KMS-11 (cell line): Measurements from ENCODE around the gene SLC6A1.

ENCODE experiments used
- H2AFZ ChIP-seq: fragments of 200-600 bp; sonication (generic); 2 replicates; pipeline ENCODE4 v1.6.1; 2016; ENCODE audit warnings: antibody characterized with exemption, mixed run types, low read depth
- H3K27ac ChIP-seq: fragments of 200-600 bp; sonication (generic); 2 replicates; pipeline ENCODE4 v1.6.1; 2016; ENCODE audit warnings: mild to moderate bottlenecking, mixed run types
- H3K27me3 ChIP-seq: fragments of 200-600 bp; sonication (generic); 2 replicates; pipeline ENCODE4 v1.6.1; 2017; ENCODE audit warnings: mild to moderate bottlenecking, low read depth, mixed run types, moderate library complexity; ENCODE audit not compliant: insufficient read depth
- H3K36me3 ChIP-seq: fragments of 200-600 bp; sonication (generic); 2 replicates; pipeline ENCODE4 v1.6.1; 2017; ENCODE audit warnings: mild to moderate bottlenecking, mixed run types; ENCODE audit not compliant: insufficient read depth
- H3K4me1 ChIP-seq: fragments of 200-600 bp; sonication (generic); 2 replicates; pipeline ENCODE4 v1.6.1; 2016; ENCODE audit warnings: mild to moderate bottlenecking, low read depth, mixed run types; ENCODE audit not compliant: poor library complexity, severe bottlenecking
- H3K4me2 ChIP-seq: fragments of 200-600 bp; sonication (generic); 2 replicates; pipeline ENCODE4 v1.7.0; 2016; ENCODE audit warnings: mild to moderate bottlenecking, mixed run types
- H3K4me3 ChIP-seq: fragments of 200-600 bp; sonication (generic); IDR thresholded peaks from 2 replicates; pipeline ENCODE4 v1.6.1; 2017; ENCODE audit warnings: low read depth, low read length, mixed read lengths; ENCODE audit not compliant: insufficient read depth
- H3K79me2 ChIP-seq: fragments of 200-600 bp; sonication (generic); 2 replicates; pipeline ENCODE4 v1.6.1; 2016; ENCODE audit warnings: low read depth, mixed run types; ENCODE audit not compliant: insufficient read depth
- H3K9ac ChIP-seq: fragments of 200-600 bp; sonication (generic); 2 replicates; pipeline ENCODE4 v1.6.1; 2016; ENCODE audit warnings: mild to moderate bottlenecking, mixed run types
- H4K20me1 ChIP-seq: fragments of 200-600 bp; sonication (generic); 2 replicates; pipeline ENCODE4 v1.6.1; 2016; ENCODE audit warnings: mild to moderate bottlenecking, mixed run types; ENCODE audit not compliant: insufficient read depth
- CTCF ChIP-seq: fragments of 200-600 bp; sonication (generic); conservative IDR thresholded peaks from 2 replicates; pipeline ENCODE4 v1.6.1; 2017; ENCODE audit warnings: low read depth, mild to moderate bottlenecking, antibody characterized with exemption, low read length, moderate library complexity, mixed read lengths

SLC6A1 gene

GRCh38 chr3:10983219-10983916 is 9.2 kb upstream of the SLC6A1 start:
- no peaks in the 10 kb centered on the region for H3K36me3 ChIP-seq
- no peaks in the 10 kb centered on the region for H4K20me1 ChIP-seq
- H3K27me3 ChIP-seq, result no peaks in the 10 kb centered on the region
- no peak overlapping the region for H3K4me2 ChIP-seq
- peak; percentile 63 for TF ChIP-seq CTCF
- no peak overlapping the region for H3K4me3 ChIP-seq
- no peak overlapping the region for H3K27ac ChIP-seq
- H3K79me2 ChIP-seq, result no peaks in the 10 kb centered on the region
- H3K4me1 ChIP-seq, result no peaks in the 10 kb centered on the region
- no peak overlapping the region for H3K9ac ChIP-seq
- no peak overlapping the region for H2AFZ ChIP-seq

GRCh38 chr3:10984371-10984896 is 8.1 kb upstream of the SLC6A1 start:
- TF ChIP-seq CTCF, result no peak
- no peaks in the 10 kb centered on the region for H3K79me2 ChIP-seq
- H3K27me3 ChIP-seq, result no peaks in the 10 kb centered on the region
- H4K20me1 ChIP-seq, result no peaks in the 10 kb centered on the region
- no peaks in the 10 kb centered on the region for H3K4me1 ChIP-seq
- H3K27ac ChIP-seq, result no peak overlapping the region
- H3K4me3 ChIP-seq, result no peak overlapping the region
- no peaks in the 10 kb centered on the region for H3K36me3 ChIP-seq
- no peak overlapping the region for H3K4me2 ChIP-seq
- H3K9ac ChIP-seq, result no peak overlapping the region
- H2AFZ ChIP-seq, result no peak overlapping the region

GRCh38 chr3:10985181-10985580 is 7.4 kb upstream of the SLC6A1 start:
- Histone ChIP-seq H3K9ac (no peak overlapping the region), H3K27me3 (no peaks in the 10 kb centered on the region), H3K27ac (no peak overlapping the region), H2AFZ (no peak overlapping the region), H3K4me2 (no peak overlapping the region), H3K4me1 (no peaks in the 10 kb centered on the region), H3K79me2 (no peaks in the 10 kb centered on the region), H3K36me3 (no peaks in the 10 kb centered on the region), H3K4me3 (no peak overlapping the region), H4K20me1 (no peaks in the 10 kb centered on the region)
- no peak for TF ChIP-seq CTCF

- Histone ChIP-seq H3K79me2 (no peaks in the 10 kb centered on the region), H3K4me3 (no peak overlapping the region), H3K9ac (no peak overlapping the region), H3K27ac (no peak overlapping the region), H3K27me3 (no peaks in the 10 kb centered on the region), H3K36me3 (no peaks in the 10 kb centered on the region), H2AFZ (no peak overlapping the region), H3K4me2 (no peak overlapping the region), H3K4me1 (no peaks in the 10 kb centered on the region), H4K20me1 (no peaks in the 10 kb centered on the region)
- no peak for TF ChIP-seq CTCF
Observed at GRCh38 chr3:10986592-10986991, 6.0 kb upstream of the SLC6A1 start.
